ENCODE results near the gene RNF128.
A peak's percentile ranks its signal among the peaks of the same experiment; 100 is the strongest.
"Not testable (repeated sequence)": the region's sequence is repeated elsewhere in the genome, so short reads cannot be mapped to it uniquely, and the experiment has no call there.

The RNF128 gene

DNA sequence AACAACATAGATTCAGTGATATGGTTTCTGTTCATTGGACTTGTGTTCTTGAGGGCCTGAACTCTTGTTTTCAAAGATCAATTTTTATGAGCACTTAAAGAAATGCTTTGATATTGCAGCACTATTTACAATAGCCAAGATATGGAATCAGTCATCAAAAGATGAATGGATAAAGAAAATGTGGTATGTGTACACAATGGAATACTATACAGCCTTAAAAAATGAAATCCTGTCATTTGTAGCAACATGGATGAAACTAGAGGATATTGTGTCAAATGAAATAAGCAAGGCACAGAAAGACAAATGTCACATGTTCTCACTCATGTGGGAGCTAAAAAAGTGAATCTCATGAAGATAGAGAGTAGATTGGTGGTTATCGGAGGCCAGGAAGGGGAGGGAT is 21.9 kb downstream of the RNF128 start:
- DNase-seq (ENCODE audit: low spot score): no peak

DNA sequence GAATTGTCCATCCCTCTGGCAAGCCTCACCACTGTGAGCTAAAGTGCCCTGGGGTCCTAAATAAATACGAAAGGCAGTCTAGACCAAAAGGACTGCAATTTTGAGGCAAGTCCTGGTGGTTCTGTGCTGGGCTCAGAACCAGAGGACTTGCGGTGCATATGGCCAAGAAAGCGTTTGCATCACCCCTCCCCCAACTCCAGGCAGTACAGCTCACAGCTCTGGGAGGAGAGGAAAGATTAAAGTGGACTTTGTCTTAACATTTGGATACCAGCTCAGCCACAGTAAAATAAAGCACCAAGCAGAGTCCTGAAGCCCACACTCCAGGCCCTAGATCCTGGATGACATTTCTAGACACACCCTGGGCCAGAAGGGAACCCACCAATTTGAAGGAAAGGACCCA is 24.9 kb downstream of the RNF128 start:
- DNase-seq (ENCODE audit: low spot score): no peak

- DNase-seq (ENCODE audit: low spot score): no peak
These were observed 25.7 kb downstream of the RNF128 start for GRCh38 chrX:106752101-106752678.

DNA sequence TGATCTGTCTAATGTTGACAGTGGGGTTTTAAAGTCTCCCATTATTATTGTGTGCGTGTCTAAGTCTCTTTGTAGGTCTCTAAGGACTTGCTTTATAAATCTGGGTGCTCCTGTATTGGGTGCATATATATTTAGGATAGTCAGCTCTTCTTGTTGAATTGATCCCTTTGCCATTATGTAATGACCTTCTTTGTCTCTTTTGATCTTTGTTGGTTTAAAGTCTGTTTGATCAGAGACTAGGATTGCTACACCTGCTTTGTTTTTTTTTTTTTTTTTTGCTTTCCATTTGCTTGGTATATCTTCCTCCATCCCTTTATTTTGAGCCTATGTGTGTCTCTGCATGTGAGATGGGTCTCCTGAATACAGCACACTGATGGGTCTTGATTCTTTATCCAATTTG is 42.8 kb downstream of the RNF128 start:
- DNase-seq (ENCODE audit: low spot score): not testable (repeated sequence)

GRCh38 chrX:106774981-106775380 is 48.5 kb downstream of the RNF128 start:
- DNase-seq (ENCODE audit: low spot score): no peak

DNA sequence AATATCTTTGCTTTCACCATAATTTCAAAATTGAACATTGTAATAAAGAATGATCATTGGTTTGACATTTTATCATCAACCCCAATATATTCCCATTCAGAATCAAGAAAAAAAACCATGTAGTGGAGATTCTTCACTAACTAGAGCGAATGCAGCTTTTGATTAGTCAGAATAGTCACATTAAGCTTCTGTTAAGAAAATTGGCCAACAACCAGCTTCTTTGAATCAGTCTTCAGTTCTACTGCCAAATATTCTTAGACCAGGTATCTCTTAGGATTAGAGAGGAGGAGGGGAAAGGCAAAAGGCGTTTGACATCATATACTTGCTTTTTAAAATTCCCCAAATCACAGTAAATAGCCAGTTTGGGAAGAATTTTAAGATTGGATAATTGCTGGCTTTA is 53.8 kb downstream of the RNF128 start:
- DNase-seq (ENCODE audit: low spot score): no peak

DNA sequence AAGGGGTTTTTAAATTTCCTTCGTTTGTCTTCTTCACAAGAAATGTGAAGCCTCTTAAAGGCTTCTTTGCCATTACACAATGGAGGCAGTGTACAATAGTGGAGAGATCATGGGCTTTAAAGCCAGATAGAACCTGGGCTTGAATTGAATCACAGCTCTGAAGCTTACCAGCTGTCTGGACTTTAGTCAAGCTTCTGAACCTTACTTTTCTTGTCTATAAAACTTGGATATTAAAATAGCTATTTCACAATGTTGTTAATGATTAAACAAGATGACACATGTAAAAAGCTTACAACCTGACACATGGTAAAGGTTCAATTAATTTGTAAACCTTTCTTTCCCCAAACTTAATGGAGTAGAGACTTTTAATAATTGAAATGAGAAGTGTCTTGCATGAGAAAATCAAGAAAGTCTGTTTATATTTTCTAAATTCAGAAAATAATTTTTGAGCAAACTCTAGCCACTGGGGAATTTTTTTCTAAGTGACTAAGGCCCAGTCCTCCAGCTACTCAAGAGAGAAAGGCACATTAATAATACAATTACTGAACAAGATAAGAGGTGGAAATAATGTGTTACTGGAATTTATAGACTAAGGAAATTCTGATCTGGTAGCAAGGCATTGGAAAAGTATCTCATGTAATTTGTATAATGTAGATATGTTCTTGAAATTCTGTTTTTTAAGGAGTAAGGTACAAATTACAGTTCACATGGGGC is 54.3 kb downstream of the RNF128 start:
- DNase-seq (ENCODE audit: low spot score): no peak

GRCh38 chrX:106783716-106784115 is 57.2 kb downstream of the RNF128 start:
- DNase-seq (ENCODE audit: low spot score): no peak

DNA sequence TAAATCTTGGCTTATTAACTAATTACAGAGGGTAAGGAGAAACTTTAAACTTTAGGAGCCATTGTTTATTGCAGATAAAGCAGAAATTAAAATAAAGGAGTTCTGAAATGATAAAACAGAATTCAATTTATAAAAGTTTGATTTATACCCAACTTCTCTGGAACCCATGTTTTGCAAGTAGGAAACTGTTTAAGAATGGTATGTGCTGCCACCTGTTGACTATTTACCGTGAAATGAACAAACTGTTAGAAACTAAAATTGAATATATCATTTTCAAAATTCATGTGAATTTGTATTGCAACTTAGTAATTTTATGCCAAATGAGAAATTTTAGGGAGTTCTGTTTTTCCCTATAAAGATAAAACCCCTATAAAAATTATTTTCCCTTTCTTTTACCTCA is 65.0 kb downstream of the RNF128 start:
- DNase-seq (ENCODE audit: low spot score): no peak

GRCh38 chrX:106802063-106802387 is 75.5 kb downstream of the RNF128 start:
- DNase-seq (ENCODE audit: low spot score): no peak

- peak; percentile 22 for DNase-seq (ENCODE audit: low spot score)
These were observed 76.1 kb downstream of the RNF128 start, which contains the start of gene TBC1D8B for GRCh38 chrX:106802388-106803275. TSS of gene TBC1D8B (plus strand) at chrX:106802673. CDS start at chrX:106802854, 181 bp downstream.

- no peak for DNase-seq (ENCODE audit: low spot score)
These were observed 84.8 kb downstream of the RNF128 start for GRCh38 chrX:106811131-106811910.

GRCh38 chrX:106812930-106813329 is 86.4 kb downstream of the RNF128 start:
- DNase-seq (ENCODE audit: low spot score): not testable (repeated sequence)

GRCh38 chrX:106814093-106814492 is 87.6 kb downstream of the RNF128 start:
- DNase-seq (ENCODE audit: low spot score): not testable (repeated sequence)

Data from CD4-positive, alpha-beta T cell treated with Interleukin-6 at 100 ng/mL for 8 hours (primary cell).